ENCODE results near the gene SMIM45.

Gene SMIM45

DNA sequence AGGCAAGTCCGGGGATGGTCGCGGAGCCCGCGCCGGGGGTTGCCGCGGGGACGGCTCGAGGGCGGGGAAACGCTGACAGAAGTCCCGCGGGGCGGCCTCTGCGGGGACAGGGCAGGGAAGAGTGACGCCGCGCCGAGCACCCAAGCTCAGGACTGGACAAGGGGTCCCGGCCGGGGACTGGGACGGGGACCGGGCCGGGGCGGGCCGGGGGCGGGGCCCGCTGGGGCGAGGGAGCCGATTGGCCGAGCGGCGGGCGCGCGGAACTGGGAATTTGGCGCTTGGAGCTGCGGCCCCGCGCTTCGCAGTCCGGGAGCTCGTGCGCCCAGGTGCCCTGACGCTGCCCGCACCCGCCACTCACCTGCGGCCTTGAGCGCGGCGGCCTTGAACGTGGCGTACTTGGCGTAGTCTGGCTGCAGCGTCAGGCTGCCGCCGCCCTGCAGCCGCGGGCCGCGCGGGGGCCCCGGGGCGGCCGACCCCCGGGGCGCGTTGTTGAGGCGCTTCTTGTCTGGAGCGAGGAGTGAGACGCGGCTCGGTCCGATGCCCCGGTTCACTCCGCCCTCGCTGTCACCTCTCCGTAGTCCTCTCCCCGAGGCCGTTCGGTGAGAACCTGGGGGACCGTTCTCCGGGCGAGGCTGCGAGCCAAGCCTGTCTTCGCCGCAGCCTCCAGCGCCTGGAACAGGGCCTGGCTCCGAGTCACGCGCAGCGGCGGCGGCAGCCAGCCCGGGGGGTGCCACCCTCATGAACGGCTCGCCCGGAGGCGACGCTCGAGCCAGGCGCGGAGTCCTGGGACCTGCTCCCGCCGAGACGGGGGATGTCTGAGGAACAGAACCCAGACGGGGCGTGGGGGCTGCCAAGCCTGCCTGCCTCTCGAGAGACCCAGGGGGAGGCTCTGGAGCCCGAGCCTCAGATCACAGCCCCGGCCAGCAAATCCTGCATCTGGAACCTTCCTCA is 41.6 kb upstream of the SMIM45 start:
- Histone ChIP-seq H3K27ac (ENCODE audit: low read depth, low read length, severe bottlenecking) (no peak overlapping the region), H3K36me3 (ENCODE audit: control insufficient read depth, insufficient read depth, low read length) (peaks cover 18% of the 10 kb centered on the region), H3K4me1 (ENCODE audit: control insufficient read depth, insufficient read depth, low read length, poor library complexity, severe bottlenecking) (peaks cover 15% of the 10 kb centered on the region), H3K4me3 (ENCODE audit: extremely low read depth, insufficient read depth, low read length, poor library complexity, severe bottlenecking) (peak overlapping the region; percentile 19), H3K9me3 (ENCODE audit: control insufficient read depth, low read length) (no peaks in the 10 kb centered on the region)
- 3% methylated on average over 98 to 105 of the region's 112 CpGs for WGBS, 2 experiments (ENCODE audit: insufficient coverage in 2 of 2)

DNA sequence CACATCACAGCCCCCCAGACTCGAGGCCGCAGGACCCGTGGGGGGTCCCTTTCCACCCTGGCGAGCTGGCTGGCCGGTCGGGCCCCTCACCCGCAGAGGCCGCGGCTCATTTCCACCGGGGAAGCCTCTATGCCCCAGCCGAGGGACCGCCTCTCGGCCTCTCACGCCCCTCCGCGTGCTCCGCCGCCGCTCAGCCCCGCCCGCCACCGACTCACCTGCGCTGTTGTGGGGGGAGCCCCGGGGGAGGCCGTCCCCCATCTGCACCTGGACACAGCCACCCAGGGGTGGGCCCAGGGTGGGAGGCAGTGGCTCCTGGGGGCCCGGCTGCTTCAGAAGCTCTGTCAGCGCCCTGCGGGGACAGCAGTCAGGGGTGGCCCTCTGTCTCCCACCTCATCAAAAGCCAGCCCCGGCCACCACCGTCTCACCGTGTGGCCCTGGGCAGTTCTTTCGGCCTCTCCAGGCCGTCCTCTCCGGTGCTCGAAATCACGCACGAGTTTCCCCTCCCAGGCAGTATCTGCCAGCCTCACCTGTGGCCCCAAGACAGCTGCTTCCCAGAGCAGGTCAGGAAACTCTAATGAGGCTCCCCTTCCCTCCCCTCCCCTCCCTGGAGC is 40.8 kb upstream of the SMIM45 start:
- peaks cover 19% of the 10 kb centered on the region for H3K4me1 ChIP-seq (ENCODE audit: control insufficient read depth, insufficient read depth, low read length, poor library complexity, severe bottlenecking)
- H3K27ac ChIP-seq (ENCODE audit: low read depth, low read length, severe bottlenecking), result no peak overlapping the region
- peaks cover 13% of the 10 kb centered on the region for H3K36me3 ChIP-seq (ENCODE audit: control insufficient read depth, insufficient read depth, low read length)
- H3K9me3 ChIP-seq (ENCODE audit: control insufficient read depth, low read length), result no peaks in the 10 kb centered on the region
- no peak overlapping the region for H3K4me3 ChIP-seq (ENCODE audit: extremely low read depth, insufficient read depth, low read length, poor library complexity, severe bottlenecking)
- 17 to 23% methylated on average over 26 to 33 of the region's 37 CpGs for WGBS, 2 experiments (ENCODE audit: insufficient coverage in 2 of 2)

GRCh38 chr22:41912338-41913039 is 39.5 kb upstream of the SMIM45 start:
- H3K4me1 ChIP-seq (ENCODE audit: control insufficient read depth, insufficient read depth, low read length, poor library complexity, severe bottlenecking), result peaks cover 15% of the 10 kb centered on the region

DNA sequence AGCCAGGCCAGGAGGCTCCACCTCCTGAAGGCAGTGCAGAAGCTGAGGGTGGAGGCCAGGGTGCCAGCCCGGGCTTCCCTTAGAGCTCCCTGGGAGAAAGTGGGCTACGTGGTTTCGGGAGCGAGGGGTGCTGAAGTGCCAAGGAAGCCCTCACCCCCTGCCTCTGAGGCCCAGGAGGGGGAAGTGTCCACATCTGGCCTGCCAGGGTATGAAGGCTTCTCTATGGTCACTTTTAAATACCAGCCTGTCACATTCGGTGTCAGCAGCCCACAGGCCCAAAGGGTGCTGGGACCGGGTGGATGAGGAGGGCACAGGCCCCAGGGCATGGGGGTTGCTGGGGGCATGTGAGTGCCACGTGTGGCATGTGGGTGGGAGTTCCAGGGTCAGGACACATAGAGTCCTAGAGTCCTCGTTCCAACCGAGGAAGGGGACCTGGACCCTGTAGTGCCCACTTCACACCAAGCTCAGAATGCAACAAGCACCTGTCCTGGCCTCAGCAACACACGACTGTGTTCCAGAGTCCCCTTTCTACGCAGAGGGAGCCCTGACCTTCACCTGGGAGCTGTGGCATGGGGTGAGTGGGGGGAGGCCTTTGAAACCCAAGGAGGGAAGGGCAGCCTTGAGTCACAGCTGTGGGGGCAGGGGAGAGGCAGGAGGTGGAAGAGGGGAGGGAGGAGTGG is 38.8 kb upstream of the SMIM45 start:
- 58% methylated on average over 9 of the region's 11 CpGs for WGBS, 2 experiments (ENCODE audit: insufficient coverage in 2 of 2)
- Histone ChIP-seq H3K36me3 (ENCODE audit: control insufficient read depth, insufficient read depth, low read length) (no peaks in the 10 kb centered on the region), H3K4me1 (ENCODE audit: control insufficient read depth, insufficient read depth, low read length, poor library complexity, severe bottlenecking) (peaks cover 10% of the 10 kb centered on the region), H3K9me3 (ENCODE audit: control insufficient read depth, low read length) (no peaks in the 10 kb centered on the region), H3K4me3 (ENCODE audit: extremely low read depth, insufficient read depth, low read length, poor library complexity, severe bottlenecking) (no peak overlapping the region), H3K27ac (ENCODE audit: low read depth, low read length, severe bottlenecking) (no peak overlapping the region)

More at GRCh38 chr22:41912338-41913039, 39.5 kb upstream of the SMIM45 start:
- H3K36me3 ChIP-seq (ENCODE audit: control insufficient read depth, insufficient read depth, low read length), result no peaks in the 10 kb centered on the region
- no peaks in the 10 kb centered on the region for H3K9me3 ChIP-seq (ENCODE audit: control insufficient read depth, low read length)
- no peak overlapping the region for H3K27ac ChIP-seq (ENCODE audit: low read depth, low read length, severe bottlenecking)
- H3K4me3 ChIP-seq (ENCODE audit: extremely low read depth, insufficient read depth, low read length, poor library complexity, severe bottlenecking), result no peak overlapping the region
- 76 to 88% methylated on average over 4 to 5 of the region's 9 CpGs for WGBS, 2 experiments (ENCODE audit: insufficient coverage in 2 of 2)

DNA sequence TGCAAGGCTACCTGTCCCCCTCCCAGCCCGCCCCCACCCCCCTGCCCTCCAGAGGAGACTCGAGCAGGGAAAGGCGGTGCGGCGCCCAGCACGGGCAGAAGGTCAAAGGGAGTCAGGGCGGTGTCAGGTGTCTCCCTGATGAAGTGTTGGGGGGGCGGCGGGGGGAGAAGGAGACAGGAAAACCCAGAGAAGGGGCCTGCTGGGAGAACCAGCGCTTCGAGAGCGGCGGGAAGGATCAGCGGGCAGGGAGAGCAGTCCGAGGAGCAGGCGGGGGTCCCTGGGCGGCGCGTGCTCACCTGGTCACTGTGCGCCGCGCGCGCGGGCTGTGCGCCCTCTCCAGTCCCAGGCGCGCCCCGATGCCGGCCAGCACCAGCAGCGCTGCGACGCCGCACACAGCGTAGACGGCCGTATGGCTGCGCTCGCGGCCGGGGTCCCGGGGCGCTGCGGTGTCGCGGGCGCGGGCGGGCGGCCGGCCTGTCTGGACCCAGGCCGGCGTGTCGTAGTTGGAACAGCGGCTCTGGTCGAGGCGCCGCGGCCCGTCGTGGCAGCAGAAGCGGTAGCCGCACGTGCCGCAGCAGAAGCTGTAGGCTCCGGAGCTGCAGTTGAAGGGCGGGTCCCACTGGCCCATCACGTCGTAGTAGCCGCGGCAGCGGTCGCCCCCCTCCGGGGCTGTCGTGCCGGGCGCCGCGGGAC is 38.0 kb upstream of the SMIM45 start:
- Histone ChIP-seq H3K27ac (ENCODE audit: low read depth, low read length, severe bottlenecking) (no peak overlapping the region), H3K4me3 (ENCODE audit: extremely low read depth, insufficient read depth, low read length, poor library complexity, severe bottlenecking) (no peak overlapping the region), H3K4me1 (ENCODE audit: control insufficient read depth, insufficient read depth, low read length, poor library complexity, severe bottlenecking) (peaks cover 10% of the 10 kb centered on the region), H3K9me3 (ENCODE audit: control insufficient read depth, low read length) (no peaks in the 10 kb centered on the region), H3K36me3 (ENCODE audit: control insufficient read depth, insufficient read depth, low read length) (no peaks in the 10 kb centered on the region)
- WGBS, 2 experiments (ENCODE audit: insufficient coverage in 2 of 2), result 2 to 3% methylated on average over 52 to 67 of the region's 79 CpGs

- no peaks in the 10 kb centered on the region for H3K9me3 ChIP-seq (ENCODE audit: control insufficient read depth, low read length)
- peak overlapping the region; percentile 29 for H3K4me3 ChIP-seq (ENCODE audit: extremely low read depth, insufficient read depth, low read length, poor library complexity, severe bottlenecking)
- WGBS, 2 experiments (ENCODE audit: insufficient coverage in 2 of 2), result 1% methylated on average over 59 to 65 of the region's 67 CpGs
- no peaks in the 10 kb centered on the region for H3K36me3 ChIP-seq (ENCODE audit: control insufficient read depth, insufficient read depth, low read length)
- no peak overlapping the region for H3K27ac ChIP-seq (ENCODE audit: low read depth, low read length, severe bottlenecking)
- peaks cover 9% of the 10 kb centered on the region for H3K4me1 ChIP-seq (ENCODE audit: control insufficient read depth, insufficient read depth, low read length, poor library complexity, severe bottlenecking)
Measured at GRCh38 chr22:41914611-41915034, 37.3 kb upstream of the SMIM45 start.

DNA sequence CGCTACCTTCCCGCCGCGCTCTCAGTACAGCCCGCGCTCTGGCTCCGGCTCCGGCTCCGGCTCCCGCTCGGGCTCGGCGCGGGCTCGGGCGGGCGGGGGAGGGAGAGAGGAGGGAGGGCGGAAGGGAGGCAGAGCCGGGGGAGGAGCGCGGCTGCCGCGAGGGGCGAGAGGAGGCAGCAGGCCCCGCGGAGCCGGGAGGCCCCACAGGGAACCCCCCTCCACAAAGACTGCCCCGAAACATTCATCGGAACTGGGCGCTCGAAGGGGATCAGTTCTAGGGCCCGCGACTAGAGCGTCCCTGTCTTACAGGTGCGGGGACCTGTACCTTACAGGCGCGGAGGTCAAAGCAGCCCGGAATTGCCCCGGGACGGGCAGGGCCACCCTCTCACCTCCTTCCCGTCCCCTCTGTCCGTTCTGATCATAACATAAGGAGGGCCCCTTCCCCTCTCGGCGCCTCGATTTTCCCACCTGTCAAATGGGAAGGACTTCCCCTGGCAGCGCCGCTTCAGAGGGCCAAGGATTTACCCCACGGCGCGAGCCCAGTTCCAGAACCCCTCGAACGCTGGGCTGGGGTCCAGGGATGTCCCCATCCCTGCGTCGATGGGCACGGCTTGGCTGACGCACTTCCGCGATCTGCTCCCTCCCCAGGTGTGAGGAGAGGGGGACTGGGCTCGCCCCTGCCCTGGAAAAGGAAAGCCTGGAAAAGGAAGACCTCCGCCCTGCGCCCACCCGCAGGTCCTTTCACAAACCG is 36.7 kb upstream of the SMIM45 start, which contains the start of gene SHISA8:
SHISA8 (minus strand) TSS at position 40 of the 751 bp plus-strand sequence. CDS start 407 bp downstream, outside the sequence.
- no peaks in the 10 kb centered on the region for H3K9me3 ChIP-seq (ENCODE audit: control insufficient read depth, low read length)
- H3K36me3 ChIP-seq (ENCODE audit: control insufficient read depth, insufficient read depth, low read length), result no peaks in the 10 kb centered on the region
- H3K4me1 ChIP-seq (ENCODE audit: control insufficient read depth, insufficient read depth, low read length, poor library complexity, severe bottlenecking), result peaks cover 7% of the 10 kb centered on the region
- H3K27ac ChIP-seq (ENCODE audit: low read depth, low read length, severe bottlenecking), result no peak within 1 kb of the TSS
- 8 to 9% methylated on average over 28 to 33 of the region's 63 CpGs for WGBS, 2 experiments (ENCODE audit: insufficient coverage in 2 of 2)
- peak within 1 kb of the TSS; percentile 29 for H3K4me3 ChIP-seq (ENCODE audit: extremely low read depth, insufficient read depth, low read length, poor library complexity, severe bottlenecking)

DNA sequence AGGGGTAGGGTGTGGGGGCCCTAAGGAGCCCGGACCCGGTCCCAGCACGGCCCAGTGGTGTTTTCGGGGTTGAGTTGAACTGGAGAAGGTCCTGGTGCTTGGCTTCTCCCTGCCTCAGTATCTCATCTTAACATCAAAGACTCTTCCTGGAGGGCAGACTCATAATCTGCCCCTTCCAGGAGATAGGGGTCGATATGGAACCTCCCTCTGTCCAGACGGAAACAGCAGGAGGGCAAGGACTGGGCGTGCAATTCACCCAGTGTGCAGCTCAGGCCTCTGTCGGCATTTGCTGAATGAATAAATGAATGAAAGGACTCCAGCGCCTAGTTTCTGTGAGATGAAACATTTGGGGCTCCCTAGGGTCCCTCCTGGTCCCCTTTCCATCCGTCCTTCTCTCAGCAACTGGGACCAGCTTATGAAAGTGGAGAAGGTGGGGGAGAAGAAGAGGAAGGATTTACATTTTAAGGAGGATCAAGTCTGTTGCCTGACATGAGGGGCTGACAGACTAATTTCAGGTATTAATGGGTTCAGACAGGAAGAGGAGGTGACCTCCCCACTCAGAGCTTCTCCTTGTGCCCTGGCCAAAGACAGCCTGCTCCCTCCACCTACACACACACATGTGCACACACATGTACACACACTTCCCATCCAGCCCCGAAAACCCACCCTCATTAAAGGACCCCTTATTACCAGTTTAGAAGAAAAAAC is 36.0 kb upstream of the SMIM45 start:
- WGBS, 2 experiments (ENCODE audit: insufficient coverage in 2 of 2), result 20 to 36% methylated on average over 3 to 10 of the region's 11 CpGs
- Histone ChIP-seq H3K27ac (ENCODE audit: low read depth, low read length, severe bottlenecking) (no peak overlapping the region), H3K9me3 (ENCODE audit: control insufficient read depth, low read length) (no peaks in the 10 kb centered on the region), H3K4me3 (ENCODE audit: extremely low read depth, insufficient read depth, low read length, poor library complexity, severe bottlenecking) (no peak overlapping the region), H3K4me1 (ENCODE audit: control insufficient read depth, insufficient read depth, low read length, poor library complexity, severe bottlenecking) (peaks cover 7% of the 10 kb centered on the region), H3K36me3 (ENCODE audit: control insufficient read depth, insufficient read depth, low read length) (no peaks in the 10 kb centered on the region)

GRCh38 chr22:41916745-41917358 is 35.1 kb upstream of the SMIM45 start:
- Histone ChIP-seq H3K9me3 (ENCODE audit: control insufficient read depth, low read length) (no peaks in the 10 kb centered on the region), H3K4me1 (ENCODE audit: control insufficient read depth, insufficient read depth, low read length, poor library complexity, severe bottlenecking) (peaks cover 4% of the 10 kb centered on the region), H3K4me3 (ENCODE audit: extremely low read depth, insufficient read depth, low read length, poor library complexity, severe bottlenecking) (no peak overlapping the region), H3K36me3 (ENCODE audit: control insufficient read depth, insufficient read depth, low read length) (no peaks in the 10 kb centered on the region), H3K27ac (ENCODE audit: low read depth, low read length, severe bottlenecking) (no peak overlapping the region)
- 59 to 62% methylated on average over 8 to 9 of the region's 10 CpGs for WGBS, 2 experiments (ENCODE audit: insufficient coverage in 2 of 2)

Measured in mesodermal cell (in vitro differentiated cells).